ENCODE results near the gene TMEM232. TPM values are rescaled to one million over a fixed set of nuclear protein-coding genes. Genes with fewer than 3 reads are reported as not detected.

Gene TMEM232
- total RNA-seq, 1 donor from 2014 or later = 0.79 TPM

- TF ChIP-seq CTCF (IDR thresholded peaks at IDR 0.05; ENCODE audit: insufficient read depth, low read length, severe bottlenecking) = peak; percentile 8
- no peaks in the 10 kb centered on the region for H3K36me3 ChIP-seq (ENCODE audit: control insufficient read depth, insufficient read depth, low read length)
- peak; percentile 42 for DNase-seq (ENCODE audit: low read depth)
- no peak for FAIRE-seq
- peak overlapping the region; percentile 44 for H3K4me3 ChIP-seq (ENCODE audit: low read depth, low read length)
- no peaks in the 10 kb centered on the region for H3K27me3 ChIP-seq (ENCODE audit: control insufficient read depth, insufficient read depth, low read length)
Measured at GRCh38 chr5:110727025-110727314, 499 bp upstream of the TMEM232 start.

DNA sequence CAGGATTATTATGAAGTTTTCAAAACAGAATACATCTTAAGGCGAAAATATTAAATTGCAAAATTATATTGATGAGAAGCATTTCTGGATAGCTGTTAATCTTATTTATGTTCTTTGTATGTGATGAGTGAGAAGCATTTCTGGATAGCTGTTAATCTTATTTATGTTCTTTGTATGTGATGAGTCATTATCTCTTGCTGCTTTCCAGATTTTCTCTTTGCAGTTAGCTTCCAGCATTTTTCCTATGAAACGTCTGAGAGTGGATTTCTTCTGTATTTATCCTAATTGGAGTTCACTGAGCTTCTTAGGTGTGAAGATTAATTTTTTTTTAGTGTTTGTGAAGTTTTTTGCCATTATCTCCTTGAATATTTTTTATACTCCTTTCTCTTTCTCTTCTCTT, 8.2 kb downstream of the TMEM232 start:
- FAIRE-seq (no peak), DNase-seq (ENCODE audit: low read depth) (no peak)
- TF ChIP-seq CTCF (IDR thresholded peaks at IDR 0.05; ENCODE audit: insufficient read depth, low read length, severe bottlenecking) = no peak
- H3K27me3 ChIP-seq (ENCODE audit: control insufficient read depth, insufficient read depth, low read length) = no peaks in the 10 kb centered on the region
- H3K4me3 ChIP-seq (ENCODE audit: low read depth, low read length) = no peak overlapping the region
- no peaks in the 10 kb centered on the region for H3K36me3 ChIP-seq (ENCODE audit: control insufficient read depth, insufficient read depth, low read length)

DNA sequence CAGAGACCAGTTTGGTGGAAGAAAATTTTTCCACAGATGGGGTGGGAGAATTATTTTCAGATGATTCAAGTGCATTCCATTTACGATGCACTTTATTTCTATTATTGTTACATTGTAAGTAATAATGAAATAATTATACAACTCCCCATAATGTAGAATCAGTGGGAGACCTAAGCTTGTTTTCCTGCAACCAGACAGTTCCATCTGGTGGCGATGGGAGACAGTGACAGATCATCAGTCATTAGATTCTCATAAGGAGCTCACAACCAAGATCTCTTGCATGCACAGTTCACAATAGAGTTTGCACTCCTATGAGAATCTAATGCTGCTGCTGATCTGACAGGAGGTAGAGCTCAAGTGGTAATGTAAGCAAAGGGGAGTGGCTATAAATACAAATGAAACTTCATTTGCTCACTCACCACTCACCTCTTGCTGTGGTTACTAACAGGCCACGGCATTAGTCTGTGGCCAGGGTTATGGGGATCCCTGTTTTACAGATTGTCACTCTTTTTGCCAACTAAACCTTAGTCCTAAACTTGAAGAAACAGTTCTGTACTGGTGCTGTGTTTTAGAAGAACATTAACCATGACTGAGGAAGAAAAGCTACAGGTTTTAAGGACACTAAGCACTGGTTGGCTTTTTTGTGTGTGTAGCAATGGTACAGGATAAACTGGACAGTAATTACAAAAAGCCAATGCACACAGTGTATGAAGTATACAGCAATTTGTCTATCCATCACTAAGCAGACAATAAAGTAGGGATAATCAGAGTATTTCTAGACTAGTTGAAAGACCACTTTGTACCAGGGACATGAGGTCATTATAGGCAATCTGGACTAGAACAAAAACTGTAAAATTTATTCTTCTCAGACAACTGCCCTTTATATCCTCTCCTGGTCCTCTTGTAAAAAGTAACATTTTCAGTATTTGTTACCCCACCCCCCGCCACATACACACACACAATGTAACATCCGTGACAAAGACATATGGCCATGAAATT, 9.9 kb downstream of the TMEM232 start:
- no peak for TF ChIP-seq CTCF (IDR thresholded peaks at IDR 0.05; ENCODE audit: insufficient read depth, low read length, severe bottlenecking)
- FAIRE-seq (no peak), DNase-seq (ENCODE audit: low read depth) (no peak)
- Histone ChIP-seq H3K27me3 (ENCODE audit: control insufficient read depth, insufficient read depth, low read length) (no peaks in the 10 kb centered on the region), H3K4me3 (ENCODE audit: low read depth, low read length) (no peak overlapping the region), H3K36me3 (ENCODE audit: control insufficient read depth, insufficient read depth, low read length) (no peaks in the 10 kb centered on the region)

GRCh38 chr5:110707260-110707844, 19.1 kb downstream of the TMEM232 start:
- DNase-seq (ENCODE audit: low read depth) = no peak
- H3K4me3 ChIP-seq (ENCODE audit: low read depth, low read length) = no peak overlapping the region
- peak; percentile 76 for FAIRE-seq
- TF ChIP-seq CTCF (IDR thresholded peaks at IDR 0.05; ENCODE audit: insufficient read depth, low read length, severe bottlenecking) = no peak
- no peaks in the 10 kb centered on the region for H3K36me3 ChIP-seq (ENCODE audit: control insufficient read depth, insufficient read depth, low read length)
- H3K27me3 ChIP-seq (ENCODE audit: control insufficient read depth, insufficient read depth, low read length) = no peaks in the 10 kb centered on the region

GRCh38 chr5:110705349-110705748, 21.1 kb downstream of the TMEM232 start:
- H3K4me3 ChIP-seq (ENCODE audit: low read depth, low read length) = no peak overlapping the region
- H3K36me3 ChIP-seq (ENCODE audit: control insufficient read depth, insufficient read depth, low read length) = no peaks in the 10 kb centered on the region
- FAIRE-seq (no peak), DNase-seq (ENCODE audit: low read depth) (no peak)
- no peak for TF ChIP-seq CTCF (IDR thresholded peaks at IDR 0.05; ENCODE audit: insufficient read depth, low read length, severe bottlenecking)
- H3K27me3 ChIP-seq (ENCODE audit: control insufficient read depth, insufficient read depth, low read length) = no peaks in the 10 kb centered on the region
